Limb (tissue), 2 donors: ENCODE results near the gene LSS.
"Not testable (repeated sequence)": the region's sequence is repeated elsewhere in the genome, so short reads cannot be mapped to it uniquely, and the experiment has no call there.

Experiments
- DNase-seq, 2 donors: peaks; one replicate each; pipeline ENCODE4 v3.0.0-alpha.2; 2016; ENCODE audit errors: extremely low spot score in 2 of 2

Gene LSS

DNA sequence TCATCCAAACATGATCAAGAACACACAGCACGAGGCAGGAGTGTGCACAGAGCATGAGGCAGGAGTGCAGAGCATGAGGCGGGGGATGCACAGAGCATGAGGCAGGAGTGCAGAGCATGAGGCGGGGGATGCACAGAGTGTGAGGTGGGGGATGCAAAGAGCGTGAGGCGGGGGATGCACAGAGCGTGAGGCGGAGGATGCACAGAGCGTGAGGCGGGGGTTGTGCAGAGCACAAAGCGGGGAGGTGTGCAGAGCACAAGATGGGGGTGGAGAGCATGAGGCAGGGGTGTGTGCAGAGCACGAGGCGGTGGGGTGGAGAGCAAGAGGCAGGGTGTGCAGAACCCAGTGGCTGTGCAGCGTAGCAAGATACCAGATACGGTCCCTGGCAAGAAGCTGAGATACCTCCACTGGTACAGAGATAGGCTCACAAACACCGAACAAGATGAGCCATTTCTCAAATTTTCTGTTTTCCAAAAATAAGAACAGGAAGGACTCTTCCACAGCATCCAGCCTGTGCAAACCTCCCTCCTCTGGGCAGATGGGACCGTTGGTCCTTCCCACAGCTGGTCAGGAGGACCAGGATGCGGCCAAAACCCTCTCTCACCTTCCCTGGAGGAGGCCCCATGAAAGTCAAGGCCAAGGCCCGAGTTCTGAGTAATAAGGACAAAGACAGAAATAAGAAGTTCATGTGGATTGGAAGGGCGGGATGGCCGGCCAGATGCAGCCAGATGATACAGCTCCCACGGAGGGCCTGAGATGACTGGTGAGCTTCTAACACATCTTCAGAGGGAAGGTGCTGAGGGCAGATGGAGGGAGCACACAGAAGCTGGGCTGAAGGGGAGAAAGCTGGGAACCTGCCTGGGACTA is 56.3 kb downstream of the LSS start:
- DNase-seq: no peak

DNA sequence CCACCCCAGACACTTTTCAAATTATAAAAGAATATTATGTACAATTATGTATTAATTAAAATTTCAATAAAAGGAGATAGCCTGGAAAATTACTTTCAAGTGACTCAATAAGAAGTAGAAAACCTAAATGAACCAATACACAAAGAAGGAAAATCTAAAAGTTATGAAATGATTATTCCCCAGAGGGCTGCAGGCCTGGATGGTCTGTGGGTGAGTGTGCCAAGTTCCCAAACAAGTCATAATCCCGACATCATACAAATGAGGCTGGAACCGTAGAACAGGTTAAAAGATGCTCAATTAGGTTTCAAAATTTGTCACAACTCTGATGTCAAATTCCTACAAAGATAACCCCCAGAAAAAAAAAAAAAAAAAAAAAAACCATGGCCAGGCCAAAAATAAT is 57.0 kb downstream of the LSS start:
- DNase-seq: no peak

DNA sequence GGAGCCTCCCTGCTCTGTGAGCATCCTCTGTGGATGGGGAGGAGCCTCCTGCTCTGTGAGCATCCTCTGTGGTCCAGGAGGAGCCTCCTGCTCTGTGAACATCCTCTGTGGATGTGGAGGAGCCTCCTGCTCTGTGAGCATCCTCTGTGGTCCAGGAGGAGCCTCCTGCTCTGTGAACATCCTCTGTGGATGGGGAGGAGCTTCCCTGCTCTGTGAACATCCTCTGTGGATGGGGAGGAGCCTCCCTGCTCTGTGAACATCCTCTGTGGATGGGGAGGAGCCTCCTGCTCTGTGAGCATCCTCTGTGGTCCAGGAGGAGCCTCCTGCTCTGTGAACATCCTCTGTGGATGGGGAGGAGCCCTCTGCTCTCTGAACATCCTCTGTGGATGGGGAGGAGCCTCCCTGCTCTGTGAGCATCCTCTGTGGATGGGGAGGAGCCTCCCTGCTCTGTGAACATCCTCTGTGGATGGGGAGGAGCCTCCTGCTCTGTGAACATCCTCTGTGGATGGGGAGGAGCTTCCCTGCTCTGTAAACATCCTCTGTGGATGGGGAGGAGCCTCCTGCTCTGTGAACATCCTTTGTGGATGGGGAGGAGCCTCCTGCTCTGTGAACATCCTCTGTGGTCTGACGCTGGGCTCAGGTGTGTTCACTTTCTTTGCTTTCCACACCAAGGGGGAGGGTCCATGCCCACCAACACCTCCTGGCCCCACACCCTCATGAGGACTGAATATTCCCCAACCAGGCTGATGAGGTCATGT is 58.0 kb downstream of the LSS start:
- DNase-seq: not testable (repeated sequence)

DNA sequence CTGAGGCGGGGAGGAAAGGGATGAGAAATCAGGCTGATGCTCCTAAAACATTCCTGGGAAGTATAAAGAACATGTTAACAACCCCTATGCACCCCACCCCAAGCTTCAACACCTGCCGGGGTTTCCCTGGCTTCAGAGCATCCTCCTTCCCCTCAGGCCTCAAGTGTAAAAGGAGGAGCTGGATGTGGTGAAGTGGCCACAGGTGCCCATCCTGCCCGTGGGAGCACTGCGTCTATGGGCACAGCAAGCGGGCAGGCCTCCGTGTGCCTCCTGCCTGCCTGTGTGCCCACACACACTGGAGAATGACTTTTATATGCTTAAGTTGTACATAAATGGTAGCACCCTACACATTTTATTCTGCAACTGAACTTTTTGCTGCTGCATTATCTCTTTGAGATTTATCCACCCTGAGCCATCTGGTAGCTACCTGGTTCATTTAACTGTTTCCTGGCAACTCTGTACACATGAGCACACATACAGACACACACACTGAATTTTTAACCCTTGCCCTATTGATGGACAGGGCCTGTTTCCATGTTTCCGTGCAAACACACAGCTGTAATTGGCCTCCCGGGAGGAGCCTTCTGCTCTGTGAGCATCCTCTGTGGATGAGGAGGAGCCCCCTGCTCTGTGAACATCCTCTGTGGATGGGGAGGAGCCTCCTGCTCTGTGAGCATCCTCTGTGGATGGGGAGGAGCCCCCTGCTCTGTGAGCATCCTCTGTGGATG is 59.8 kb downstream of the LSS start:
- no peak for DNase-seq

- peak in 1 of 2 donors; percentile 24 for DNase-seq
These were observed 60.3 kb downstream of the LSS start for GRCh38 chr21:46168238-46168637.

- no peak for DNase-seq
These were observed 63.5 kb downstream of the LSS start for GRCh38 chr21:46165098-46165497.

- no peak for DNase-seq
These were observed 65.2 kb downstream of the LSS start for GRCh38 chr21:46163380-46163779.

DNA sequence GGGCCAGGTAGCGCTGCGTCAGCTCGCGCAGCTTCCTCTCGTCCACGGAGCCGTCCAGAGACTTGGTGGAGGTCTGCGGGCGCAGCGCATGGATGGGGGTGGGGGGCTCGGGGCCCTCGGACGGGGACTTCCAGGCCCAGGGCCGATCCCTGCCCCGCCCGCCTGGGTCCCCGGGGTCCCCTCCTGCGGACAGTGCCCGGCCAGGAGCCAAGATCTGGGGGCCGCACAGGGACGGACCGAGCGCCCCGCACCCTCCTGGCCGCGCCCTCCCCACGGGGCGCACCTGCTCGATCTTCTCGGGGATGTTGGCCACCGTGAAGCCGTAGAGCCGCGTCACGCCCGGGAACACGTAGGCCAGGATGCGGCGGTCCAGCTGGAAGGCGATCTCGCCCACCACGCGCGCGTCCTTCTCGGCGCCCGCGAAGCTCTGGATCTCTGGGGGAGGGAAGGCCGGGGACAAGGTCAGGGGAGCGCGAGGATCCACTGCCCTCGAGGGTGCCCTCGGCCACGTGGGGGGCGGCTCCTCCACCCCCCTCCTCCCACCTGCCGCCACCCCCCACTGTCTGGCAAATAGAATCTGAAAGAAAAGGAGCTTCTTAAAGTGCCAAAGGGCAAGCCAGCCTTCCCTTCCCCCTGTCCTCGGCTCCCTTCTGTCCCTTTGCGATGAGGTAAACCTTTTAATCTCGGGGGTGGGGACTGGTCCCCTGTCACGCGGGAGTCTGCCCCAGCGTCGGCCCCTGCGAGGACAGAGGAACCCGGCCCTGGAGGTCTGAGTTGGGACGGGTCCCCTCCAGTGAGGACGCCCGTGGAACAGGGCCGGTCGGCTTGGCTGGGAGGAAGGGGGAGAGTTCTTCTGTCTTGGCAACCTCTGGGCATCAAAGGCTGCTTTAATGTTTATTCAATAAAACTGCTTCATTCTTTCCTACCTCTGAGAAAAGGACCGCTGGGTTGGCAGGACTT is 66.7 kb downstream of the LSS start:
- peak in 1 of 2 donors; percentile 35 for DNase-seq

DNA sequence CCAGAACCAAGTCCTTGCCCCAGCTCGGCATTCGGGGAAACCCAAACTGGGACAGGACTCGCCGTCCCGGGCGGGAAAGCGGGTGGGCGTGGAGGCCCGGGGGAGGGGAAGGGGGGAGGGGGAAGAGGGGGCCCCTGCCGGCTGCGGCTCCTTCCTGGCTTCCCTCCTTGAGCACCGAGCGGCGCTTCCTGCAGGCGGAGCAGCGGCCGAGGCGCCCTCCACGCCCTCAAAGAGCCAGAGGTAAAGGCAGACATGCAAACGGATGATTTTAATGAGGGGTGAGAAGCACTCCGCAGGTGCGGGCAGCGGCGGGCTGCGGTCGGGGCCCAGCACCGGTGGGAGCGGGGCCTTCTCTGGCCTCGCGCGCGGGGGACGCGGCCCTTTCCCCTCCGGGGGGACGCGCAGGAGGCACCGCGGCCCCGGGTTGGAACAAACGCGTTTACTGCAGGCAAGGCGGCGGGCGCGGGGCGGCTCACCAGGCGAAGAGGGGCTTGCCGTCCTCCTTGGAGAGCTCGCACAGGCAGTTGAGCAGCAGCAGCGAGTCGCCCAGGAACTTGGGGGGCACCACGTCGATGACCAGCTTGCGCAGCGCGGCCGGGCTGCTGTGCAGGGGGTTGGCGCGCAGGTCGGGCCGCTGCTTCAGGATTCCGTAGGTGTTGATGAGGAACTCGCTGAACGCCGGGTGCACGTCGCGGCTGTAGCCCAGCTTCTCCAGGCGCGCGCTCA is 67.5 kb downstream of the LSS start:
- DNase-seq: peak in 1 of 2 donors; percentile 47

GRCh38 chr21:46160657-46160906 is 68.0 kb downstream of the LSS start:
- no peak for DNase-seq

- peak in 1 of 2 donors; percentile 19 for DNase-seq
These were observed 68.5 kb downstream of the LSS start for GRCh38 chr21:46159841-46160656.

GRCh38 chr21:46159390-46159789 is 69.2 kb downstream of the LSS start:
- no peak for DNase-seq

DNA sequence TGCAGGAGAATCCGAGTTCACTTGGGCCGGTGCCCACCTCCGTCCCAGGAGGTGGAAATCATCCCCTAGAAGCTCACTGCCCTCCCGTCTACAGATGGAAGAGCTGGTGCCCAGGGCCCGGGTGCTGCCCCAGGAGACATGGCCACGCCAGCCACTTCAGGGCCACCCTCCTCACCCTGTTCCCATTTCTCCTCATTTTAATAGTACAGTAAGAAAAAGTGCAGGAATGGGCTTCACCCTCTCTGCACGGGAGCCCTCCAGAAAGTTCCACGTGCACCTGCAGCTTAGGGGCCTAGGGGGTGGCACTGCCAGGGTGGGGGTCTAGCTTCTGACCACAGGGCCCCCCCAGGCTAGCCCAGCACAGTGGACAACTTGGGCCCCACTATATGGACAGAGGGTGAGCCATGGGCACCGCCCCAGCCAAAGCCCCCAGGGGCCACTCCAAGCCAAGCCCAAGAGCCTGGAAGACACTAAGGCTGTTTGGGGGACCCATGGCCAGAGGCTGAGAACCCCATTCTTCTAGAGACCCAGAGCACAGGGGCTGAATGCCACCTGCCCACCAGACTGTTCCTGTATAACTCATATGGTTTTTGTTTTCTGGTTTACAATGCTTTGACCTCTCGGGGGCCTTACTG is 69.8 kb downstream of the LSS start:
- DNase-seq: peak in 1 of 2 donors; percentile 19

- no peak for DNase-seq
These were observed 70.6 kb downstream of the LSS start for GRCh38 chr21:46157987-46158451.

GRCh38 chr21:46157396-46157986 is 71.1 kb downstream of the LSS start:
- no peak for DNase-seq

DNA sequence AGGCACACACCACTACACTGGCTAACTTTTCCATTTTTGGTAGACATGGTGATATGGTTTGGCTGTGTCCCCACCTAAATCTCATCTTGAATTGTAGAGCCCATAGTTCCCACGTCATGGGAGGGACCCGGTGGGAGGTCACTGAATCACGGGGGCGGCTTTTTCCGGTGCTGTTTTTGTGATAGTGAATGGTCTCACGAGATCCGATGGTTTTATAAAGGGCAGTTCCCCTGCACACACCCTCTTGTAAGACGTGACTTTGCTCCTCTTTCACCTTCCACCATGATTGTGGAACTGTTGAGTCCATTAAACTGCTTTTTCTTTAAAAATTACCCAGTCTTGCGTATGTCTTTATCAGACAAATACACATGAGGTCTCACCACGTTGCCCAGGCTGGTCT is 71.9 kb downstream of the LSS start:
- no peak for DNase-seq

DNA sequence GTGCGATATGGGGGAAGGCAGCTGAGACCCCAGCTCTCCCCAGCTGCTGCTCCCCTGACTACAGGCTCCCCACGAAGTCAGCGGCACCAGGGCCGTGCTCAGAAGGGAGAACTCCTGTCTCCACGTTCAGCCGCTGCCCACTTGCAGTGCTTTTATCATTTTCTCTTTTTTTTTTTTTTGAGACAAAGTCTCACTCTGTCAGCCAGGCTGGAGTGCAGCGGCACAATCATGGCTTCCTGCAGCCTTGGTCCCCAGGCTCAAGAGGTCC is 72.3 kb downstream of the LSS start:
- no peak for DNase-seq

DNA sequence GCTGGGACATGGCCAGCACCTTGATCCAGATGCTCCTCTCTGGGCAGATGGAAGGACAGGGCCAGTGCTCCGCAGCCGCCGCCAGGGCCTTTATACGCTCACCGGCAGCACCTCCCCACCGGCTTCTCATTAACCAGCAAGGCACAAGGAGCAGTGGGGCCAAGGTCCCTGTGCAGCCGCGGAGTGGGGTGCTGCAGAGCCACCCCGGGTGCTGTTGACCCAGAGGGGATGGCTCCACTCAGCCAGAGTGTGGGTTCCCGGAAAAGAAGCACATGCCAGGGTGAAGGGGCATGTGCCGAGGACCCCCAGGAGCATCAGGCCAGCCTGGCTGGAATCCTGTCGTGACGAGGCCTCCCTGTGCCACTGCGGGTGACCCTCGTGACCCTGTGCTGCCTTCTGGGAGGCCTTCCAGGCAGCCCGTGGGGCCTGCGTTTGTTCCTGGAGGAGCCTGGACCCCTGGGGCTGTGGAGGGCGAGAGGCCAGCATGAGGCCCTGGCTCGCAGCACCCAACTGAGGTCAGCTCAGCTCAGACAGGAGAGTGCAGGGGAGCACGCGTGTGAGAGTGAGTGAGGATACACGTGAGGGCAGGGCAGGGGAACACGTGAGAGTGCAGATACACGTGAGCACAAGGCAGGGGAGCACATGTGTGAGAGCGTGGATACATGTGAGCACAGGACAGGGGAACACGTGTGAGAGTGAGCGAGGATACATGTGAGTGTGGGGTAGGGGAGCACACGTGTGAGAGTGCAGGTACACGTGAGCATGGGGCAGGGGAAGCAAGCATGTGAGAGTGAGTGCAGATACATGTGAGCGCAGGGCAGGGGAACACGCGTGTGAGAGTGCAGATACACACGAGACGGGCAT is 72.8 kb downstream of the LSS start, which contains the start of gene FTCD:
Gene FTCD (minus strand): TSS at position 66 of the 864 bp plus-strand sequence. CDS start 56 bp downstream, at position 10.
- peak in 1 of 2 donors; percentile 20 for DNase-seq
